HEK293T (cell line): ENCODE results near the gene BBX.
"Not testable (repeated sequence)": the region's sequence is repeated elsewhere in the genome, so short reads cannot be mapped to it uniquely, and the experiment has no call there.

Experiments used
- CTCF ChIA-PET: fragments of 350-600 bp; formaldehyde crosslinking; extraction: SDS; loops from one replicate; lab custom pipeline; 2021; ENCODE audit warnings: antibody characterized with exemption, inconsistent platforms; lab: Yijun Ruan, JAX
- POLR2A ChIA-PET: fragments of 350-600 bp; formaldehyde crosslinking; extraction: SDS; loops from one replicate; lab custom pipeline; 2020; ENCODE audit warnings: antibody characterized with exemption, inconsistent platforms; lab: Yijun Ruan, JAX
- DNase-seq: peaks from one replicate; pipeline ENCODE4 v3.0.0; 2012; ENCODE audit warnings: mixed read lengths; ENCODE audit errors: extremely low spot score
- ARNT ChIP-seq: fragments of 450-650 bp; IDR thresholded peaks from 2 replicates; pipeline ENCODE4 v1.6.1; 2017; ENCODE audit warnings: mild to moderate bottlenecking
- BHLHE40 ChIP-seq: fragments of 450-650 bp; IDR thresholded peaks from 2 replicates; pipeline ENCODE4 v1.6.1; 2016; ENCODE audit warnings: mild to moderate bottlenecking, moderate library complexity, borderline replicate concordance
- CTBP1 ChIP-seq: fragments of 450-650 bp; IDR thresholded peaks from 2 replicates; pipeline ENCODE4 v1.6.1; 2016; ENCODE audit warnings: borderline replicate concordance
- ELF4 ChIP-seq: fragments of 450-650 bp; IDR thresholded peaks from 2 replicates; pipeline ENCODE4 v1.6.1; 2017; ENCODE audit warnings: antibody characterized with exemption
- FOXA1 ChIP-seq: fragments of 450-650 bp; IDR thresholded peaks from 2 replicates; pipeline ENCODE4 v1.6.1; 2016; ENCODE audit warnings: mild to moderate bottlenecking
- FOXK2 ChIP-seq: fragments of 450-650 bp; IDR thresholded peaks from 2 replicates; pipeline ENCODE4 v1.6.1; 2016; ENCODE audit warnings: mild to moderate bottlenecking
- FOXM1 ChIP-seq: fragments of 450-650 bp; IDR thresholded peaks from 2 replicates; pipeline ENCODE4 v1.6.1; 2017; ENCODE audit warnings: mild to moderate bottlenecking, borderline replicate concordance
- HDGF ChIP-seq: fragments of 450-650 bp; IDR thresholded peaks from 2 replicates; pipeline ENCODE4 v1.6.1; 2017; ENCODE audit warnings: antibody characterized with exemption, borderline replicate concordance
- L3MBTL2 ChIP-seq: fragments of 450-650 bp; conservative IDR thresholded peaks from 2 replicates; pipeline ENCODE4 v1.6.1; 2016; ENCODE audit warnings: mild to moderate bottlenecking
- LEF1 ChIP-seq: fragments of 450-650 bp; IDR thresholded peaks from 2 replicates; pipeline ENCODE4 v1.6.1; 2017; ENCODE audit warnings: mild to moderate bottlenecking, borderline replicate concordance
- NFRKB ChIP-seq: fragments of 450-650 bp; IDR thresholded peaks from 2 replicates; pipeline ENCODE4 v1.6.1; 2016; ENCODE audit warnings: mild to moderate bottlenecking, moderate library complexity
- SP1 ChIP-seq: fragments of 450-650 bp; IDR thresholded peaks from 2 replicates; pipeline ENCODE4 v1.6.1; 2017
- SUZ12 ChIP-seq: fragments of 450-650 bp; IDR thresholded peaks from 2 replicates; pipeline ENCODE4 v1.6.1; 2016; ENCODE audit warnings: mild to moderate bottlenecking
- TARDBP ChIP-seq: fragments of 450-650 bp; IDR thresholded peaks from 2 replicates; pipeline ENCODE4 v1.6.1; 2016
- ZNF384 ChIP-seq: fragments of 450-650 bp; IDR thresholded peaks from 2 replicates; pipeline ENCODE4 v1.6.1; 2016
- TF ChIP-seq, protein P1 (sequence below): fragments of 450-650 bp; IDR thresholded peaks from 2 replicates; pipeline ENCODE4 v1.6.1; 2016

Gene BBX

DNA sequence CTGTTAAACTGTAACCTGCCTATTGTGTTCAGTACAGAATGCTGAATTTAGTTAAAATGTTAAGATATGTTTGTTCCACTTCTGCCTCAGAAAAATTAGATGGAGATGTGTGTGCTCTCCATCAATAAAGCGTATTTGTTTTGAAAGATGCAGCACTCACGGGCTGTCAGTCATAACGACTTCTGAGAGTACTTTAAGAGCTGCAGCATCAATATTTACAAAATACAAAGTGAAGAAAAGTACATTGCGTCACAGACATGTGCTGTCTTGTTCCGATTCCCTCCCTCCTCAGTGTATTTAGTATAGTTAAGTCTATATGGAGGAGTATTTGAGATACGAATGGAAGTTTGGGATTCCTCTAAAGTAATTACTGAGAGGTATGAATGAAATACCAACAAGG is 166.6 kb downstream of the BBX start:
- DNase-seq = no peak
- ChIA-PET POLR2A (no interaction called here), CTCF (interaction anchor here (0.8 to 1.5 kb wide), 2 partner anchors 9 to 52 kb away, joined by 4 to 5 read pairs; no protein-coding TSS in a partner anchor)
- no peak for TF ChIP-seq FOXA1
- no peak for TF ChIP-seq FOXK2
- no peak for TF ChIP-seq ZNF384
- no peak for TF ChIP-seq FOXM1
- TF ChIP-seq LEF1 = no peak
- no peak for TF ChIP-seq L3MBTL2
- TF ChIP-seq NFRKB = no peak
- TF ChIP-seq, protein P1, sequence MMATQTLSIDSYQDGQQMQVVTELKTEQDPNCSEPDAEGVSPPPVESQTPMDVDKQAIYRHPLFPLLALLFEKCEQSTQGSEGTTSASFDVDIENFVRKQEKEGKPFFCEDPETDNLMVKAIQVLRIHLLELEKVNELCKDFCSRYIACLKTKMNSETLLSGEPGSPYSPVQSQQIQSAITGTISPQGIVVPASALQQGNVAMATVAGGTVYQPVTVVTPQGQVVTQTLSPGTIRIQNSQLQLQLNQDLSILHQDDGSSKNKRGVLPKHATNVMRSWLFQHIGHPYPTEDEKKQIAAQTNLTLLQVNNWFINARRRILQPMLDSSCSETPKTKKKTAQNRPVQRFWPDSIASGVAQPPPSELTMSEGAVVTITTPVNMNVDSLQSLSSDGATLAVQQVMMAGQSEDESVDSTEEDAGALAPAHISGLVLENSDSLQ = peak; percentile 42

DNA sequence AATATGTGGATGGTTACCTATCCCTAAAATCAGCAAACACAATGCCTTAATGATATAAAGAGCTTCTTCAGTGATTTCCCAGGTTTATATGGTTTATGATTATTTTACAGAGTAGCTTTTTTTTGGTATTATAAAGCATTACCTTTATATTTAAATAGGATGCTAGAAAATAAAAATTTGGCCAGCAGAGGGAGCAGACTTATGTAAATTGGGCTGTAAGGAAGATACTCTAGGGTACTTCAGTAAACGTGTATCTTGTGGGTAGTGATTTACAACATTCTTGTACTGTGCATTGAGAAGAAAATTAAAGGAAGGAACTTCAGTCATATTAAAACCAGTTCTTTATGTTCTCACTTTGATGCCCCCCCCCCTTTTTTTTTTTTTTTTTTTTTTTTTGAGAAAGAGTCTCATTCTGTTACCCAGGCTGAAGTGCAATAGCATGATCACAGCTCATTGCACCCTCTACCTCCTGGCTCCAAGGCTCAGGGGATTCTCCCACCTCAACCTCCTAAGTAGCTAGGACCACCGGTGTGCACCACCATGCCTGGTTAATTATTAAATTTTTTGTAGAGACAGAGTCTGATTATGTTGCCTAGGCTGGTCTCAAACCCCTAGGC is 167.9 kb downstream of the BBX start:
- ChIA-PET CTCF (interaction anchor here (0.6 to 1.0 kb wide), 4 partner anchors 15 to 117 kb away, joined by 3 to 5 read pairs (median 4); no protein-coding TSS in a partner anchor), POLR2A (no interaction called here)
- peak; percentile 69 for TF ChIP-seq ZNF384
- TF ChIP-seq SP1 = no peak
- no peak for DNase-seq

DNA sequence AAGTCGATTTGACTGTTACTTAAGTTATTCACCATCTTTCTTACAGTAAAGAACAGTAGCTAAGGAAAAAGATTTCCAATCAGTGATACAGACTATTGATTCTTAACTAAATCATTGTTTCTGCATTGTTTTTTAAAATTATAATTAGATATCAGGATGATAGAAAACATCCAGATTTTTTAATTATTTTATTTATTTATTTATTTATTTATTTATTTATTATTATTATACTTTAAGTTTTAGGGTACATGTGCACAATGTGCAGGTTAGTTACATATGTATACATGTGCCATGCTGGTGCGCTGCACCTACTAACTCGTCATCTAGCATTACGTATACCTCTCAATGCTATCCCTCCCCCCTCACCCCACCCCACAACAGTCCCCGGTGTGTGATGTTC is 169.2 kb downstream of the BBX start:
- DNase-seq, POLR2A ChIA-PET, CTCF ChIA-PET: not testable (repeated sequence)

DNA sequence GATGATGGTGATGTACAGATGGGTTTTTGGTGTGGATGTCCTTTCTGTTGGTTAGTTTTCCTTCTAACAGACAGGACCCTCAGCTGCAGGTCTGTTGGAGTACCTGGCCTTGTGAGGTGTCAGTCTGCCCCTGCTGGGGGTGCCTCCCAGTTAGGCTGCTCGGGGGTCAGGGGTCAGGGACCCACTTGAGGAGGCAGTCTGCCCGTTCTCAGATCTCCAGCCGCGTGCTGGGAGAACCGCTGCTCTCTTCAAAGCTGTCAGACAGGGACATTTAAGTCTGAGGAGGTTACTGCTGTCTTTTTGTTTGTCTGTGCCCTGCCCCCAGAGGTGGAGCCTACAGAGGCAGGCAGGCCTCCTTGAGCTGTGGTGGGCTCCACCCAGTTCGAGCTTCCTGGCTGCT is 174.6 kb downstream of the BBX start:
- CTCF ChIA-PET = interaction anchor here (1.2 kb wide), 1 partner anchor 8 kb away, joined by 4 read pairs; no protein-coding TSS in a partner anchor
- POLR2A ChIA-PET = interaction anchor here (0.9 kb wide), 1 partner anchor 13 kb away, joined by 3 read pairs; no protein-coding TSS in a partner anchor
- not testable (repeated sequence) for DNase-seq

DNA sequence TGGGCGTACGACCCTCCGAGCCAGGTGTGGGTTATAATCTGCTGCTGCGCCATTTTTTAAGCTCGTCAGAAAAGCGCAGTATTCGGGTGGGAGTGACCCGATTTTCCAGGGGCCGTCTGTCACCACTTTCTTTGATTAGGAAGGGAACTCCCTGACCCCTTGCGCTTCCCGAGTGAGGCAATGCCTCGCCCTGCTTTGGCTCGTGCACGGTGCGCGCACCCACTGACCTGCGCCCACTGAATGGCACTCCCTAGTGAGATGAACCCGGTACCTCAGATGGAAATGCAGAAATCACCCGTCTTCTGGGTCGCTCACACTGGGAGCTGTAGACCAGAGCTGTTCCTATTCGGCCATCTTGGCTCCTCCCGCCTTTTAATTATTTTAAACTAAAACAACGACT is 175.1 kb downstream of the BBX start:
- POLR2A ChIA-PET = interaction anchor here (0.9 kb wide), 1 partner anchor 13 kb away, joined by 3 read pairs; no protein-coding TSS in a partner anchor
- CTCF ChIA-PET = interaction anchor here (1.2 kb wide), 1 partner anchor 9 kb away, joined by 4 read pairs; no protein-coding TSS in a partner anchor
- DNase-seq = not testable (repeated sequence)
- TF ChIP-seq NFRKB (0 out of 2 replicates have a peak, but pooled peaks have one; percentile 41), L3MBTL2 (peak; percentile 71)

DNA sequence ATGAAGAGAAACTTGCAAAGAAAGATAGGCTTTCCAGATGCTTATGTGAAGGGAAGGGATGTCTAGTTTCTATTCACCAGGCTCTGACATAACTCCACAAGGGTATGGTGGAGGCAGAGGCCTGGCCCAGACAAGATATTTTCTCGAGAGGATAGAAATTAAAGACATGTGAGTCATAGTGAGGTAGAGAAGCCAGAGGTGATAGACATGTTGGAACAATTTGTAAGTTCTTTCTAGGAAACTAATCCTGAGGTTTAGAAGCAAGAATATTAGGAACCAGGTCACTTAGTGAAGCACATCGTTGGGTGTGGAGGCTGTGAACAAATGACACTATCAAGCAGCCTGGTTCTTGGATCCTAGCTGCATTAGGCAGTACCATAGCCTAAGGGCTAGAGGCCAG is 176.9 kb downstream of the BBX start:
- no peak for TF ChIP-seq FOXK2
- no peak for TF ChIP-seq SP1
- no peak for TF ChIP-seq ELF4
- TF ChIP-seq NFRKB = no peak
- no peak for TF ChIP-seq FOXM1
- TF ChIP-seq, protein P1 = no peak
- no peak for DNase-seq
- ChIA-PET POLR2A (no interaction called here), CTCF (no interaction called here)

GRCh38 chr3:107701299-107701698 is 178.5 kb downstream of the BBX start:
- DNase-seq = no peak
- TF ChIP-seq L3MBTL2 (no peak), FOXK2 (no peak), LEF1 (no peak), NFRKB (no peak), CTBP1 (no peak), FOXA1 (no peak), ARNT (no peak), SUZ12 (no peak), ZNF384 (no peak), SP1 (no peak), BHLHE40 (no peak), TARDBP (no peak), HDGF (no peak), ELF4 (no peak)
- TF ChIP-seq, protein P1 = no peak
- CTCF ChIA-PET = no interaction called here
- POLR2A ChIA-PET = no interaction called here

- ChIA-PET POLR2A (no interaction called here), CTCF (no interaction called here)
- DNase-seq = no peak
- no peak for TF ChIP-seq FOXK2
- no peak for TF ChIP-seq L3MBTL2
- no peak for TF ChIP-seq NFRKB
- TF ChIP-seq HDGF = no peak
- no peak for TF ChIP-seq SP1
- TF ChIP-seq FOXM1 = no peak
- TF ChIP-seq BHLHE40 = no peak
- TF ChIP-seq TARDBP = no peak
- no peak for TF ChIP-seq ZNF384
- no peak for TF ChIP-seq CTBP1
- no peak for TF ChIP-seq LEF1
- TF ChIP-seq ELF4 = no peak
- TF ChIP-seq FOXA1 = no peak
- TF ChIP-seq SUZ12 = no peak
- TF ChIP-seq, protein P1 = no peak
These were observed 181.7 kb downstream of the BBX start for GRCh38 chr3:107704477-107704876.
